NB4 (cell line): Measurements from ENCODE around the gene OPRL1.

Experiments used
- TF ChIP-seq, protein P1 (sequence below): IDR thresholded peaks from 2 replicates; pipeline ENCODE4 v1.6.1; 2011; ENCODE audit warnings: low read depth, low read length
- TF ChIP-seq, protein P2 (sequence below): IDR thresholded peaks from one replicate; pipeline ENCODE4 v1.5.1; 2012; ENCODE audit warnings: low read depth, low read length

DNA sequence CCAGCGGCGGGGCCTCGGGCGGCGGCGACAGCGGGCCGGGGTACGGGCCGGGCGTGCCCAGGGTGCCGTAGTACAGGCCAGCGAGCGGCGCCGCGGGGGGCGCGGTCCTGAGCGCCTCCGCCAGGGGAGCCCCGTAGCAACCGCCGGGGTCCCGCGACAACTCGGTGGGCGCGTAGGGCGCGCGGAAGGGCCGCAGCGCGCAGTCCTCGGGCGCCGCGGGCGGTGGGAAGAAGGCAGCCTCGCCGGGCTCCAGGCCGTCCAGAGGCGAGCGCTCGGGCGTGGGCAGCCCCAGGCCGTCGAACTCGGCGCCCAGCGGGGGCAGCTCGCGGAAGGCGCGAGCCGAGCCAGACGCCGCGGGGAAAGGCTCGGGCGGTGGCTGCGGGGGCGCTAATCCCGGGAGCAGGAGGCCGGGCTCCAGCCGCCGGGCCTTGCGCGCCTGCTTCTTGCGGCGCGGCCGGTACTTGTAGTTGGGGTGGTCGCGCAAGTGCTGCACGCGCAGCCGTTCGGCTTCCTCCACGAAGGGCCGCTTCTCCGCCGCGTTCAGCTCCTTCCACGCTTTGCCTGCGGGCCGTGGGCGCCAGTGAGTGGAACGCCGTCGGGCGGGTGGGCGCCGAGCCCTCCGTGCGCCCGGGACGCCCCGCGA is 31.4 kb upstream of the OPRL1 start:
- TF ChIP-seq, protein P1, sequence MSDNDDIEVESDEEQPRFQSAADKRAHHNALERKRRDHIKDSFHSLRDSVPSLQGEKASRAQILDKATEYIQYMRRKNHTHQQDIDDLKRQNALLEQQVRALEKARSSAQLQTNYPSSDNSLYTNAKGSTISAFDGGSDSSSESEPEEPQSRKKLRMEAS = no peak
- TF ChIP-seq, protein P2, sequence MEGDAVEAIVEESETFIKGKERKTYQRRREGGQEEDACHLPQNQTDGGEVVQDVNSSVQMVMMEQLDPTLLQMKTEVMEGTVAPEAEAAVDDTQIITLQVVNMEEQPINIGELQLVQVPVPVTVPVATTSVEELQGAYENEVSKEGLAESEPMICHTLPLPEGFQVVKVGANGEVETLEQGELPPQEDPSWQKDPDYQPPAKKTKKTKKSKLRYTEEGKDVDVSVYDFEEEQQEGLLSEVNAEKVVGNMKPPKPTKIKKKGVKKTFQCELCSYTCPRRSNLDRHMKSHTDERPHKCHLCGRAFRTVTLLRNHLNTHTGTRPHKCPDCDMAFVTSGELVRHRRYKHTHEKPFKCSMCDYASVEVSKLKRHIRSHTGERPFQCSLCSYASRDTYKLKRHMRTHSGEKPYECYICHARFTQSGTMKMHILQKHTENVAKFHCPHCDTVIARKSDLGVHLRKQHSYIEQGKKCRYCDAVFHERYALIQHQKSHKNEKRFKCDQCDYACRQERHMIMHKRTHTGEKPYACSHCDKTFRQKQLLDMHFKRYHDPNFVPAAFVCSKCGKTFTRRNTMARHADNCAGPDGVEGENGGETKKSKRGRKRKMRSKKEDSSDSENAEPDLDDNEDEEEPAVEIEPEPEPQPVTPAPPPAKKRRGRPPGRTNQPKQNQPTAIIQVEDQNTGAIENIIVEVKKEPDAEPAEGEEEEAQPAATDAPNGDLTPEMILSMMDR = no peak
